Measurements from ENCODE around the gene PLPP6.

The PLPP6 gene

GRCh38 chr9:4689687-4690104, 27.6 kb downstream of the PLPP6 start:
- Histone ChIP-seq H3K9ac (no peak overlapping the region), H3K4me2 (peak overlapping the region; percentile 46), H4K20me1 (ENCODE audit: insufficient read depth) (no peaks in the 10 kb centered on the region), H3K27me3 (ENCODE audit: insufficient read depth, low read depth) (no peaks in the 10 kb centered on the region), H3K36me3 (ENCODE audit: insufficient read depth) (0 out of 2 replicates have a peak, but pooled peaks cover 4% of the 10 kb centered on the region), H3K4me1 (ENCODE audit: low read depth, poor library complexity, severe bottlenecking) (peaks cover 36% of the 10 kb centered on the region), H3K4me3 (IDR thresholded peaks at IDR 0.05; ENCODE audit: insufficient read depth, low read depth, low read length) (no peak overlapping the region), H3K27ac (peak overlapping the region; percentile 53), H3K79me2 (ENCODE audit: insufficient read depth, low read depth) (peaks cover 24% of the 10 kb centered on the region; the same call in 1 of the 2 replicates), H2AFZ (ENCODE audit: low read depth) (no peak overlapping the region)
- no peak for TF ChIP-seq CTCF (conservative IDR thresholded peaks at IDR 0.05; ENCODE audit: low read depth, low read length)

- H3K27ac ChIP-seq: peak overlapping the region; percentile 53
- H3K79me2 ChIP-seq (ENCODE audit: insufficient read depth, low read depth): peaks cover 28% of the 10 kb centered on the region; the same call in 1 of the 2 replicates
- peaks cover 36% of the 10 kb centered on the region for H3K4me1 ChIP-seq (ENCODE audit: low read depth, poor library complexity, severe bottlenecking)
- no peak for TF ChIP-seq CTCF (conservative IDR thresholded peaks at IDR 0.05; ENCODE audit: low read depth, low read length)
- 0 out of 2 replicates have a peak, but pooled peaks cover 4% of the 10 kb centered on the region for H3K36me3 ChIP-seq (ENCODE audit: insufficient read depth)
- H2AFZ ChIP-seq (ENCODE audit: low read depth): no peak overlapping the region
- H3K4me2 ChIP-seq: peak overlapping the region; percentile 46; the same call in 1 of the 2 replicates
- no peak overlapping the region for H3K4me3 ChIP-seq (IDR thresholded peaks at IDR 0.05; ENCODE audit: insufficient read depth, low read depth, low read length)
- no peak overlapping the region for H3K9ac ChIP-seq
- no peaks in the 10 kb centered on the region for H3K27me3 ChIP-seq (ENCODE audit: insufficient read depth, low read depth)
- no peaks in the 10 kb centered on the region for H4K20me1 ChIP-seq (ENCODE audit: insufficient read depth)
Measured at GRCh38 chr9:4690144-4690543, 28.1 kb downstream of the PLPP6 start.

- H3K27ac ChIP-seq: no peak overlapping the region
- H3K4me1 ChIP-seq (ENCODE audit: low read depth, poor library complexity, severe bottlenecking): peaks cover 36% of the 10 kb centered on the region
- H2AFZ ChIP-seq (ENCODE audit: low read depth): no peak overlapping the region
- no peak overlapping the region for H3K9ac ChIP-seq
- TF ChIP-seq CTCF (conservative IDR thresholded peaks at IDR 0.05; ENCODE audit: low read depth, low read length): no peak
- H3K79me2 ChIP-seq (ENCODE audit: insufficient read depth, low read depth): peaks cover 26% of the 10 kb centered on the region; the same call in 1 of the 2 replicates
- no peak overlapping the region for H3K4me3 ChIP-seq (IDR thresholded peaks at IDR 0.05; ENCODE audit: insufficient read depth, low read depth, low read length)
- no peak overlapping the region for H3K4me2 ChIP-seq
- no peaks in the 10 kb centered on the region for H3K27me3 ChIP-seq (ENCODE audit: insufficient read depth, low read depth)
- 0 out of 2 replicates have a peak, but pooled peaks cover 4% of the 10 kb centered on the region for H3K36me3 ChIP-seq (ENCODE audit: insufficient read depth)
- no peaks in the 10 kb centered on the region for H4K20me1 ChIP-seq (ENCODE audit: insufficient read depth)
Measured at GRCh38 chr9:4691795-4692194, 29.7 kb downstream of the PLPP6 start.

- H3K4me1 ChIP-seq (ENCODE audit: low read depth, poor library complexity, severe bottlenecking): no peaks in the 10 kb centered on the region
Measured at GRCh38 chr9:4700091-4700490, 38.0 kb downstream of the PLPP6 start.

More at GRCh38 chr9:4700091-4700490, 38.0 kb downstream of the PLPP6 start:
- H3K27me3 ChIP-seq (ENCODE audit: insufficient read depth, low read depth): no peaks in the 10 kb centered on the region
- H3K4me2 ChIP-seq: no peak overlapping the region
- no peak overlapping the region for H3K9ac ChIP-seq
- no peak overlapping the region for H3K4me3 ChIP-seq (IDR thresholded peaks at IDR 0.05; ENCODE audit: insufficient read depth, low read depth, low read length)
- H4K20me1 ChIP-seq (ENCODE audit: insufficient read depth): no peaks in the 10 kb centered on the region
- H3K79me2 ChIP-seq (ENCODE audit: insufficient read depth, low read depth): 0 out of 2 replicates have a peak, but pooled peaks cover under 1% of the 10 kb centered on the region
- H3K27ac ChIP-seq: no peak overlapping the region
- H2AFZ ChIP-seq (ENCODE audit: low read depth): no peak overlapping the region
- no peak for TF ChIP-seq CTCF (conservative IDR thresholded peaks at IDR 0.05; ENCODE audit: low read depth, low read length)
- no peaks in the 10 kb centered on the region for H3K36me3 ChIP-seq (ENCODE audit: insufficient read depth)
